Measurements from ENCODE around the gene SPOCK1. TPM values are rescaled to one million over a fixed set of nuclear protein-coding genes. Genes with fewer than 3 reads are reported as not detected.

Gene SPOCK1
- total RNA-seq, 4 donors from 2014 or later, result 1.1 to 6.4 (median 4.2) TPM; not detected in 1

- Histone ChIP-seq H3K36me3 (no peaks in the 10 kb centered on the region), H3K4me1 (no peaks in the 10 kb centered on the region), H3K27me3 (no peaks in the 10 kb centered on the region), H3K4me3 (no peak overlapping the region), H3K27ac (no peak overlapping the region), H3K9me3 (no peaks in the 10 kb centered on the region)
- DNase-seq, result no peak
- TF ChIP-seq CTCF (IDR thresholded peaks at IDR 0.05), result no peak
- TF ChIP-seq POLR2A (IDR thresholded peaks at IDR 0.05), result no peak
These were observed 571.6 kb downstream of the SPOCK1 start for GRCh38 chr5:136927571-136927970.

GRCh38 chr5:136926073-136926472 lies 573.1 kb downstream of the SPOCK1 start:
- no peak overlapping the region for H3K27ac ChIP-seq
- no peaks in the 10 kb centered on the region for H3K9me3 ChIP-seq
- no peaks in the 10 kb centered on the region for H3K27me3 ChIP-seq
- no peaks in the 10 kb centered on the region for H3K4me1 ChIP-seq
- no peak overlapping the region for H3K4me3 ChIP-seq
- no peak for DNase-seq
- no peaks in the 10 kb centered on the region for H3K36me3 ChIP-seq
- TF ChIP-seq POLR2A (IDR thresholded peaks at IDR 0.05), result no peak
- TF ChIP-seq CTCF (IDR thresholded peaks at IDR 0.05), result no peak

Small RNAs within 50 kb of the gene (small RNA-seq; reads per million reads assigned to genes)
- 0 reads per million in 2 donors for gene RNA5SP193

Other genes with a start within 250 kb of the SPOCK1 start
- gene KLHL3, start 236.8 kb upstream of the SPOCK1 start, total RNA-seq, result 1 to 10 TPM; 5.0 to 9.5 (median 6.3) TPM

Measured in Peyer's patch (tissue), 4 donors.